B cell (primary cell): ENCODE data around the gene PDXP. TPM values are rescaled to one million over a fixed set of nuclear protein-coding genes. Genes with fewer than 3 reads are reported as not detected.

Source experiments
- ATAC-seq: fragments of 200-7000 bp; cut with Tn5 transposase; one replicate; pipeline ENCODE4 v1.10.0; 2021; ENCODE audit warnings: low read depth, mild to moderate bottlenecking, moderate number of reproducible peaks, moderate library complexity
- CTCF ChIA-PET: fragments of 350-600 bp; sonication (Branson Sonifier 250); formaldehyde crosslinking; loops from one replicate; lab custom pipeline; 2021; ENCODE audit warnings: antibody characterized with exemption, inconsistent platforms; lab: Charles Lee
- POLR2A ChIA-PET: fragments of 350-600 bp; sonication (Branson Sonifier 250); formaldehyde crosslinking; loops from one replicate; lab custom pipeline; 2021; ENCODE audit warnings: antibody characterized with exemption; lab: Charles Lee
- DNase-seq: peaks from one replicate; pipeline ENCODE4 v3.0.0; 2013
- H2AFZ ChIP-seq: 2 replicates; pipeline ENCODE4 v1.6.1; 2012; ENCODE audit warnings: mild to moderate bottlenecking, low read depth, low read length; ENCODE audit not compliant: insufficient read depth, poor library complexity, severe bottlenecking
- H3K27ac ChIP-seq, 2 donors: 1 replicate in 1 of 2; 2 replicates in 1 of 2; pipeline ENCODE4 v1.5.1; 2012 to 2013; ENCODE audit warnings: low read length in 2 of 2, mild to moderate bottlenecking in 2 of 2, moderate library complexity in 1 of 2
- H3K27me3 ChIP-seq, 4 experiments: fragments of 200-600 bp in 1 of 4; sonication (generic) in 1 of 4; replicated peaks in 1 of 4; 1 replicate in 2 of 4; 2 replicates in 2 of 4; pipeline versions ENCODE4 v1.6.1 to v1.7.0; 2013 to 2016; ENCODE audit warnings: low read length in 3 of 4, mild to moderate bottlenecking in 2 of 4, mixed read lengths in 1 of 4, moderate library complexity in 1 of 4; ENCODE audit not compliant: insufficient read depth in 4 of 4, control insufficient read depth in 3 of 4; ENCODE audit errors: control extremely low read depth in 1 of 4
- H3K36me3 ChIP-seq, 2 experiments: replicated peaks in 1 of 2; 1 replicate in 1 of 2; 2 replicates in 1 of 2; pipeline versions ENCODE4 v1.6.1 to v1.7.1; 2013; ENCODE audit warnings: low read length in 1 of 2; ENCODE audit not compliant: insufficient read depth in 2 of 2, control insufficient read depth in 1 of 2; ENCODE audit errors: control extremely low read depth in 1 of 2, extremely low read depth in 1 of 2
- H3K4me1 ChIP-seq, 2 donors: fragments of 200-600 bp in 1 of 2; sonication (generic) in 1 of 2; 1 replicate in 1 of 2; 2 replicates in 1 of 2; pipeline versions ENCODE4 v1.5.1 to v1.6.1; 2013 to 2017; ENCODE audit warnings: low read length in 2 of 2; ENCODE audit not compliant: control insufficient read depth in 2 of 2, insufficient read depth in 2 of 2
- H3K4me2 ChIP-seq: replicated peaks from 2 replicates; pipeline ENCODE3; 2012; ENCODE audit warnings: mild to moderate bottlenecking, low read depth, low read length; ENCODE audit not compliant: poor library complexity, severe bottlenecking
- H3K4me3 ChIP-seq, 5 experiments: fragments of 200-600 bp in 1 of 5; sonication (generic) in 1 of 5; 1 replicate in 3 of 5; 2 replicates in 2 of 5; pipeline versions ENCODE4 v1.5.1 to v1.7.0; 2011 to 2016; ENCODE audit warnings: low read length in 4 of 5, mild to moderate bottlenecking in 4 of 5, low read depth in 2 of 5, control low read depth in 1 of 5, moderate library complexity in 1 of 5; ENCODE audit not compliant: insufficient read depth in 1 of 5; ENCODE audit errors: control extremely low read depth in 1 of 5, extremely low read depth in 1 of 5
- H3K79me2 ChIP-seq: fragments of 200-600 bp; sonication (generic); one replicate; pipeline ENCODE4 v1.6.0; 2016; ENCODE audit warnings: low read length; ENCODE audit not compliant: control insufficient read depth, insufficient read depth
- H3K9ac ChIP-seq: fragments of 200-600 bp; sonication (generic); 2 replicates; pipeline ENCODE4 v1.6.1; 2017; ENCODE audit warnings: mild to moderate bottlenecking, low read length, moderate library complexity
- H3K9me3 ChIP-seq, 3 donors: one replicate each; pipeline versions ENCODE4 v1.6.1 to v1.7.1; 2013; ENCODE audit warnings: low read length in 2 of 3; ENCODE audit not compliant: control insufficient read depth in 2 of 3, insufficient read depth in 1 of 3; ENCODE audit errors: control extremely low read depth in 1 of 3
- H4K20me1 ChIP-seq: 2 replicates; pipeline ENCODE4 v1.6.0; 2012; ENCODE audit warnings: mild to moderate bottlenecking, low read length; ENCODE audit not compliant: insufficient read depth, control insufficient read depth, poor library complexity, severe bottlenecking
- H3K27ac Mint-ChIP-seq: one replicate; pipeline ENCODE4 v1.8.0; 2021; ENCODE audit warnings: mixed read lengths
- H3K27me3 Mint-ChIP-seq: one replicate; pipeline ENCODE4 v1.8.0; 2021; ENCODE audit warnings: mixed read lengths
- H3K4me1 Mint-ChIP-seq: one replicate; pipeline ENCODE4 v1.8.0; 2021; ENCODE audit warnings: mixed read lengths
- H3K4me3 Mint-ChIP-seq: one replicate; pipeline ENCODE4 v1.8.0; 2021; ENCODE audit warnings: mixed read lengths
- H3K9me3 Mint-ChIP-seq: one replicate; pipeline ENCODE4 v1.8.0; 2022; ENCODE audit warnings: mixed read lengths; ENCODE audit not compliant: insufficient read depth
- EZH2 ChIP-seq: IDR thresholded peaks from 2 replicates; pipeline ENCODE4 v1.6.1; 2012; ENCODE audit warnings: borderline replicate concordance, low read depth, mild to moderate bottlenecking, moderate library complexity, low read length; ENCODE audit not compliant: insufficient read depth, poor library complexity, severe bottlenecking
- WGBS: methylation state at CpG from one replicate; pipeline ENCODE4 v1.1.5; 2013; ENCODE audit warnings: missing lambda C conversion rate; ENCODE audit not compliant: insufficient coverage; 5-methylcytosine and 5-hydroxymethylcytosine counted together
- intact Hi-C: fragments of 100-400 bp; cut with micrococcal nuclease; formaldehyde crosslinking; loops from one replicate; pipeline ENCODE4 v1.10.0; 2022
- polyA plus RNA-seq: library from polyadenylated mRNA; depleted of rRNA; stranded (reverse); fragments of >200 nt; gene quantifications from 2 replicates; pipeline ENCODE4 v1.2.3, GENCODE V29; 2012
- total RNA-seq, 2 donors: library from RNA; stranded (reverse); fragments of 120-200 nt in 1 of 2; gene quantifications; 1 replicate in 1 of 2; 2 replicates in 1 of 2; pipeline versions ENCODE4 v1.2.3 to v1.2.4, GENCODE V29; 2013 to 2022
- TF ChIP-seq, protein P1 (sequence below): fragments of 200-600 bp; IDR thresholded peaks from one replicate; pipeline ENCODE4 v1.8.0; 2022; ENCODE audit warnings: antibody characterized with exemption, mild to moderate bottlenecking

The PDXP gene
- total and polyA plus RNA-seq, 2 donors (not counting 1 experiment from before 2014, with no cell fraction given) = 16.6 to 17.5 TPM

DNA sequence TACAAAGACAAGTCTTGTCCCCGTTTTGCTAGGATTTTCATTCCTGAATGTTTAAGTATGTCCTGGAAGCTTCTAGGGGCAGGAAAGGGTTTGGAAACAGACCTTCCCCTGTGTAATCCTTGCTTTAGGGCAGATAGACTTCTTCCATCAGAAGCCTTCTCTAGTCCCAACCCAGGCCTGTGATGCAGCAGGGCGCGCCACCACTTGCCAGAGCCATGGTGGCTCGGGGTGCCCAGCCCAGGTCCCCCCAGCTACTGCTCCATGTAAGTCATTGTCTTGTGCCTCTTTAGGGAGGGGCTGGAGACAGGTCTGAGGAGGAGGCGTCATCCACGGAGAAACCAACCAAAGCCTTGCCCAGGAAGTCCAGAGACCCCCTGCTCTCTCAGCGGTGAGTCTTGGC, 31.9 kb downstream of the PDXP start:
- POLR2A ChIA-PET = no interaction called here
- no peak overlapping the region for H3K4me2 ChIP-seq
- DNase-seq = no peak

DNA sequence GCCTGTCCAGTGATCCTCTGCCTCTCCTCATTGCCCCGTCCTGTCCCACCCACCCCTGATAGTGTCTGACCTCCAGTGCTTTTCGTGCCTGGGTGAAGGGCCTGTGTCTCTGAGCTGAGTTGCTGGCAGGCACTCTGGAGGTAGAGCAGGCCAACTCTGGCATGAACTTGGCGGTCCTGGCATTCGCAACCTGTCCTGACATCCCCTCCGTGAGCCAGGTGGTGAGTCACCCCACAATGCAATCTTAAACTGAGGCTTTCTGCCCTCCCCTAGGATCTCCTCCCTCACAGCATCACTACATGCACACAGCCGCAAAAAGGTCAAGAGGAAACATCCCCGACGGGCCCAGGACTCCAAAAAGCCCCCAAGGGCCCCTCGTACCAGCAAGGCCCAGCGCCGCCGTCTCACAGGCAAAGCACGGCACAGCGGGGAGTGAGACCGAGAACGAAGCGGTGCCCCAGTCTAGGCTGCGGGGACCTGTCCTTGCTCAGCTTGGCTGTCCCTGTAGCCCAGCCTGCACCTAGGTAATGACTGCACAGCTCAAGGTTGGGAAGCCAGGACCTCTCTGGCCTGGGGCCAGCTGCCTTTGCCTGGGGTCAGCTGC, 32.5 kb downstream of the PDXP start:
- Histone ChIP-seq H2AFZ (no peak overlapping the region), H3K4me1 (peaks cover 5 to 20% of the 10 kb centered on the region in 2 donors), H3K9ac (no peak overlapping the region), H3K4me3 (no peak overlapping the region), H3K9me3 (no peaks in the 10 kb centered on the region), H3K4me2 (no peak overlapping the region), H3K36me3 (peaks cover 0 to 58% of the 10 kb centered on the region in 2 experiments), H4K20me1 (no peaks in the 10 kb centered on the region), H3K27me3 (no peaks in the 10 kb centered on the region), H3K79me2 (peaks cover 15% of the 10 kb centered on the region), H3K27ac (no peak overlapping the region)
- H3K4me1 Mint-ChIP-seq = peaks cover 22% of the 10 kb centered on the region
- no peak overlapping the region for H3K4me3 Mint-ChIP-seq
- TF ChIP-seq, protein P1, sequence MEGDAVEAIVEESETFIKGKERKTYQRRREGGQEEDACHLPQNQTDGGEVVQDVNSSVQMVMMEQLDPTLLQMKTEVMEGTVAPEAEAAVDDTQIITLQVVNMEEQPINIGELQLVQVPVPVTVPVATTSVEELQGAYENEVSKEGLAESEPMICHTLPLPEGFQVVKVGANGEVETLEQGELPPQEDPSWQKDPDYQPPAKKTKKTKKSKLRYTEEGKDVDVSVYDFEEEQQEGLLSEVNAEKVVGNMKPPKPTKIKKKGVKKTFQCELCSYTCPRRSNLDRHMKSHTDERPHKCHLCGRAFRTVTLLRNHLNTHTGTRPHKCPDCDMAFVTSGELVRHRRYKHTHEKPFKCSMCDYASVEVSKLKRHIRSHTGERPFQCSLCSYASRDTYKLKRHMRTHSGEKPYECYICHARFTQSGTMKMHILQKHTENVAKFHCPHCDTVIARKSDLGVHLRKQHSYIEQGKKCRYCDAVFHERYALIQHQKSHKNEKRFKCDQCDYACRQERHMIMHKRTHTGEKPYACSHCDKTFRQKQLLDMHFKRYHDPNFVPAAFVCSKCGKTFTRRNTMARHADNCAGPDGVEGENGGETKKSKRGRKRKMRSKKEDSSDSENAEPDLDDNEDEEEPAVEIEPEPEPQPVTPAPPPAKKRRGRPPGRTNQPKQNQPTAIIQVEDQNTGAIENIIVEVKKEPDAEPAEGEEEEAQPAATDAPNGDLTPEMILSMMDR = no peak
- TF ChIP-seq EZH2 = no peak
- ChIA-PET POLR2A (no interaction called here), CTCF (no interaction called here)
- ATAC-seq = no peak
- no peaks in the 10 kb centered on the region for H3K9me3 Mint-ChIP-seq
- H3K27ac Mint-ChIP-seq = no peak overlapping the region
- no peak for DNase-seq
- no peaks in the 10 kb centered on the region for H3K27me3 Mint-ChIP-seq
- intact Hi-C loops = no loop called here
- WGBS = over 99% methylated on average over 17 of the region's 18 CpGs

More for the DNA sequence above, 31.9 kb downstream of the PDXP start:
- Mint-ChIP-seq H3K27me3 (no peaks in the 10 kb centered on the region), H3K4me1 (peaks cover 19% of the 10 kb centered on the region), H3K9me3 (no peaks in the 10 kb centered on the region), H3K4me3 (no peak overlapping the region), H3K27ac (no peak overlapping the region)
- Histone ChIP-seq H3K9me3 (no peaks in the 10 kb centered on the region), H3K27ac (no peak overlapping the region), H3K27me3 (no peaks in the 10 kb centered on the region), H3K36me3 (peaks cover 0 to 58% of the 10 kb centered on the region in 2 experiments), H3K9ac (no peak overlapping the region), H4K20me1 (no peaks in the 10 kb centered on the region), H3K79me2 (peaks cover 15% of the 10 kb centered on the region), H2AFZ (no peak overlapping the region), H3K4me3 (no peak overlapping the region), H3K4me1 (peaks cover 9 to 21% of the 10 kb centered on the region in 2 donors)
- no peak for ATAC-seq
- no peak for TF ChIP-seq EZH2
- TF ChIP-seq, protein P1 = no peak
- intact Hi-C loops = no loop called here
- 100% methylated on average over 6 of the region's 7 CpGs for WGBS
- CTCF ChIA-PET = interaction anchor here (0.8 kb wide), 1 partner anchor 47 kb away, joined by 3 read pairs; no protein-coding TSS in a partner anchor
